Measurements from ENCODE around the gene QSOX1. TPM values are rescaled to one million over a fixed set of nuclear protein-coding genes. Genes with fewer than 3 reads are reported as not detected.

QSOX1 gene
- total RNA-seq, 4 donors from 2014 or later = 19.6 to 45.2 (median 28.4) TPM

- Histone ChIP-seq H3K27ac (no peak overlapping the region), H3K27me3 (no peaks in the 10 kb centered on the region), H3K4me3 (replicated peaks in 1 of 3) (no peak overlapping the region), H3K9me3 (no peaks in the 10 kb centered on the region), H3K36me3 (peaks cover 0 to 6% of the 10 kb centered on the region in 2 donors), H3K4me1 (no peaks in the 10 kb centered on the region)
- TF ChIP-seq CTCF (IDR thresholded peaks at IDR 0.05) (no peak), POLR2A (IDR thresholded peaks at IDR 0.05) (no peak)
- intact Hi-C loops (cut with DNase I) = no loop called here
- no peak for DNase-seq
- 96 to 100% methylated on average over 3 of the region's 3 CpGs for WGBS, 2 donors
Observed at GRCh38 chr1:180195401-180195800, 40.7 kb downstream of the QSOX1 start.

- intact Hi-C loops (cut with DNase I) = no loop called here
- no peak for TF ChIP-seq POLR2A (IDR thresholded peaks at IDR 0.05)
- TF ChIP-seq CTCF (IDR thresholded peaks at IDR 0.05) = no peak
- Histone ChIP-seq H3K4me3 (replicated peaks in 1 of 3) (no peak overlapping the region), H3K36me3 (peaks cover 0 to 4% of the 10 kb centered on the region in 2 donors), H3K27ac (no peak overlapping the region), H3K4me1 (no peaks in the 10 kb centered on the region), H3K27me3 (no peaks in the 10 kb centered on the region), H3K9me3 (no peaks in the 10 kb centered on the region)
- 80 to 91% methylated on average over 9 of the region's 9 CpGs for WGBS, 2 donors
- no peak for DNase-seq
Observed at GRCh38 chr1:180195916-180196315, 41.2 kb downstream of the QSOX1 start.

GRCh38 chr1:180196436-180197003, 41.9 kb downstream of the QSOX1 start:
- H3K27ac ChIP-seq = no peak overlapping the region
- TF ChIP-seq POLR2A (IDR thresholded peaks at IDR 0.05) (no peak), CTCF (IDR thresholded peaks at IDR 0.05) (no peak)
- H3K27me3 ChIP-seq = no peaks in the 10 kb centered on the region
- WGBS, 2 donors = 93 to 100% methylated on average over 2 to 17 of the region's 17 CpGs
- no peak overlapping the region for H3K4me3 ChIP-seq (replicated peaks in 1 of 3)
- intact Hi-C loops (cut with DNase I) = no loop called here
- no peak for DNase-seq
- no peaks in the 10 kb centered on the region for H3K4me1 ChIP-seq
- H3K36me3 ChIP-seq = no peaks in the 10 kb centered on the region
- H3K9me3 ChIP-seq = no peaks in the 10 kb centered on the region

GRCh38 chr1:180197231-180197630, 42.6 kb downstream of the QSOX1 start:
- Histone ChIP-seq H3K9me3 (no peaks in the 10 kb centered on the region), H3K4me1 (no peaks in the 10 kb centered on the region), H3K36me3 (no peaks in the 10 kb centered on the region), H3K27me3 (no peaks in the 10 kb centered on the region), H3K4me3 (replicated peaks in 1 of 3) (no peak overlapping the region), H3K27ac (no peak overlapping the region)
- DNase-seq = no peak
- intact Hi-C loops (cut with DNase I) = no loop called here
- TF ChIP-seq CTCF (IDR thresholded peaks at IDR 0.05) = no peak
- TF ChIP-seq POLR2A (IDR thresholded peaks at IDR 0.05) = no peak
- WGBS, 2 donors = 65 to 93% methylated on average over 2 to 5 of the region's 5 CpGs

GRCh38 chr1:180198196-180198595, 43.5 kb downstream of the QSOX1 start:
- Histone ChIP-seq H3K9me3 (no peaks in the 10 kb centered on the region), H3K4me3 (replicated peaks in 1 of 3) (no peak overlapping the region), H3K36me3 (no peaks in the 10 kb centered on the region), H3K27me3 (no peaks in the 10 kb centered on the region), H3K4me1 (no peaks in the 10 kb centered on the region), H3K27ac (no peak overlapping the region)
- WGBS, 2 donors = 74 to 88% methylated on average over 3 to 4 of the region's 4 CpGs
- TF ChIP-seq CTCF (IDR thresholded peaks at IDR 0.05) (no peak), POLR2A (IDR thresholded peaks at IDR 0.05) (no peak)
- no peak for DNase-seq
- intact Hi-C loops (cut with DNase I) = no loop called here

All from thyroid gland (tissue), 4 donors.